Measurements from ENCODE around the gene ENAH.

DNA sequence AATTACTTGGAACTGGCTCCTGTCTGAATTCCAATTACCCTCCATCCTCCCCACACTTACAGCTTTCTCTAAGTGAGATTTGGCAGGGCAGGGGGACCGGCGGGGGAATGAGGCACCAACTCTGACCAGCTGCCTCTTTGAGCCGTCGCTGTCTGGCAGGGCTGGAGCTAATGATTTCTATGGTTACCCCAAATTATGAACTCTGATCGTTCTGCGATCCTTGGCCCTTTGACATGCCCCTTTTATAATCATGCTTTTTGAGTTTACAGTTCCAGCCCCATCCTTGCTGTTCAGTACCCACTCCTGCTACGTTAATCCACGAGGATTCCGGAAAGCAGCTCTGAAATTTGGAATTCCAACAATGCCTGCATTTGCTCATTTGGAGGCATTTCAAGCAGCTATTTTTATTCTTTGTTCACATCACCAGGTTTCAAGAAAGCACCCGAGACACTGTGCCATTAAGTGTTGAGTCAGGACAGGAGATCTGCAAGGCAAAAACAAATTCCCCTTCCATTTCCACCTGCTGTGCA is 170.4 kb downstream of the ENAH start:
- TF ChIP-seq TEAD4 (IDR thresholded peaks at IDR 0.05) (no peak), TAF1 (IDR thresholded peaks at IDR 0.05; ENCODE audit: low read depth) (no peak), RAD21 (IDR thresholded peaks at IDR 0.05; ENCODE audit: low read depth) (no peak), EGR1 (IDR thresholded peaks at IDR 0.05) (no peak)
- TF ChIP-seq, protein P1, sequence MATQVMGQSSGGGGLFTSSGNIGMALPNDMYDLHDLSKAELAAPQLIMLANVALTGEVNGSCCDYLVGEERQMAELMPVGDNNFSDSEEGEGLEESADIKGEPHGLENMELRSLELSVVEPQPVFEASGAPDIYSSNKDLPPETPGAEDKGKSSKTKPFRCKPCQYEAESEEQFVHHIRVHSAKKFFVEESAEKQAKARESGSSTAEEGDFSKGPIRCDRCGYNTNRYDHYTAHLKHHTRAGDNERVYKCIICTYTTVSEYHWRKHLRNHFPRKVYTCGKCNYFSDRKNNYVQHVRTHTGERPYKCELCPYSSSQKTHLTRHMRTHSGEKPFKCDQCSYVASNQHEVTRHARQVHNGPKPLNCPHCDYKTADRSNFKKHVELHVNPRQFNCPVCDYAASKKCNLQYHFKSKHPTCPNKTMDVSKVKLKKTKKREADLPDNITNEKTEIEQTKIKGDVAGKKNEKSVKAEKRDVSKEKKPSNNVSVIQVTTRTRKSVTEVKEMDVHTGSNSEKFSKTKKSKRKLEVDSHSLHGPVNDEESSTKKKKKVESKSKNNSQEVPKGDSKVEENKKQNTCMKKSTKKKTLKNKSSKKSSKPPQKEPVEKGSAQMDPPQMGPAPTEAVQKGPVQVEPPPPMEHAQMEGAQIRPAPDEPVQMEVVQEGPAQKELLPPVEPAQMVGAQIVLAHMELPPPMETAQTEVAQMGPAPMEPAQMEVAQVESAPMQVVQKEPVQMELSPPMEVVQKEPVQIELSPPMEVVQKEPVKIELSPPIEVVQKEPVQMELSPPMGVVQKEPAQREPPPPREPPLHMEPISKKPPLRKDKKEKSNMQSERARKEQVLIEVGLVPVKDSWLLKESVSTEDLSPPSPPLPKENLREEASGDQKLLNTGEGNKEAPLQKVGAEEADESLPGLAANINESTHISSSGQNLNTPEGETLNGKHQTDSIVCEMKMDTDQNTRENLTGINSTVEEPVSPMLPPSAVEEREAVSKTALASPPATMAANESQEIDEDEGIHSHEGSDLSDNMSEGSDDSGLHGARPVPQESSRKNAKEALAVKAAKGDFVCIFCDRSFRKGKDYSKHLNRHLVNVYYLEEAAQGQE (IDR thresholded peaks at IDR 0.05; ENCODE audit: low read depth), result no peak

Data from Ishikawa (cell line).